ENCODE results near the gene SLC4A1. TPM values are rescaled to one million over a fixed set of nuclear protein-coding genes. Genes with fewer than 3 reads are reported as not detected.

Gene SLC4A1
- polyA plus RNA-seq, 4 donors = 7.6 to 60.4 (median 9.5) TPM

- no peak for DNase-seq (ENCODE audit: low read depth in 4 of 4, low spot score in 3 of 4)
Observed at GRCh38 chr17:44287651-44288050, 19.7 kb upstream of the SLC4A1 start.

DNA sequence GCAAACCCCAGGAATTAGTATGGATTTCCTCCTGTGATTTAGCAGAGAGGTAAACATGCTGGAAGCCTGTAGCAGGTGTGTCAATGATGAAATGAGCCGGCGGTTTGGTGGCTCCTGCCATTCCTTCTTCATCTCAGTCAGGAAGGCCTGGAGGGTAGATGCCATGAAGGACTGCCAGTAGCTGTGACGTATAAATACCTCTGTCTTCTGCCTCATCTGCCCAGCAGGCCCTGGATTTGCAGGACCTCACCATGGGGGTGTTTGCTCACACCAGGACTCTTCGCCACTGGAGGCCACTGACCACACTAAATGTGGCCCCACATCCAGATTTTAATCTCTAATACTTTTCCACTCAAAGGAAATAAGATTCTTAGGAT, 16.1 kb upstream of the SLC4A1 start:
- DNase-seq (ENCODE audit: low read depth in 4 of 4, low spot score in 3 of 4) = no peak

DNA sequence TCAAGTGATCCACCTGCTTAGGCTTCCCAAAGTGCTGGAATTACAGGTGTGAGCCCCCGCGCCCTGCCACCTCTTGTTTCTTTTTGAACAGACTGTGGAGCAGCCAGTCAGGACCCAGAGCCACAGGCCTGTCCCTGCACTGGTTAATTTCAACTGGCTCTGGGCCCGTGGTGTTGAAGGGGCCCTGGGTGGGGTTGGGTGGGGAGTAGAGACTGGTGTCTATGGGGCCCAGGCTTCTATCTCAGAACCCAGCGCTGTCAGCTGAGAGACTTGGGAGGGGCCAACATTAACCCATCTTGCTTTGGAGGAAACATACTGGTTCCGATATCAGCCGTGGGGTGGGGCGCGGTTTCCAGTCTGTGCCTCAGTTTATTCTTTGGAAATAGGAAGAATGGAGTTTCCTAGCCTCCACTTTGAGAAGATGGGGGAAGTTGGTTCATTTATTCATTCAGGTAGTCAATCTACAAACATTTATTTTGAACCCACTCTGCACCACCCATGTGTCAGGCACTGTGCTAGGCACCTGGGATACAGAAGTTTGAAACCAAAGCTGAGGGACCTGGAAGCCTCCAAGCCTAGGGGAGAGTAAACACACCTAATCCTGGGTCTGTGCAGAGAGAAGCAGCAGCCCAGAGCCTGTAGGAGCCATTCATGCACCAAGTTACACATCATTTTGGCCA, 15.5 kb upstream of the SLC4A1 start:
- no peak for DNase-seq (ENCODE audit: low read depth in 4 of 4, low spot score in 3 of 4)

DNA sequence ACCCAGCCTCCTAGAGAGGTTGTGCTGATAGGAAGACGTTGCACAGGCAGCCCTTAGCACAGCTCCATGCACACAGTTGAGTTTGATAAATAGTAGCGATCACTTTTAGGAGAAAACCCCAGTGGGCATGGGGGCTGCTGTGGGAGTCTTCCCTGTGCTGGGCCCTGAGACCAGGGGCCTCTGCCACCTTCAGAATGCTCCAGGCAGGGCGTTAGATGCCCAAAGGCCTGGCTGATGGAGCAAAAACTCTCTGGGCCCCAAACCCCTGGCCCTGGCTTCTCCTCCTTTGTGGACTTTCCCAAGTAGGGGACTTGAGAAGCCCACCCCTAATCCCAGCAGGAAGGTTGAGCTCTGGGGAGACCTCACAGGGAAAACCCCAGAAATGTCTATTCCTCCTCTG, 14.3 kb upstream of the SLC4A1 start:
- DNase-seq (ENCODE audit: low read depth in 4 of 4, low spot score in 3 of 4) = no peak

DNA sequence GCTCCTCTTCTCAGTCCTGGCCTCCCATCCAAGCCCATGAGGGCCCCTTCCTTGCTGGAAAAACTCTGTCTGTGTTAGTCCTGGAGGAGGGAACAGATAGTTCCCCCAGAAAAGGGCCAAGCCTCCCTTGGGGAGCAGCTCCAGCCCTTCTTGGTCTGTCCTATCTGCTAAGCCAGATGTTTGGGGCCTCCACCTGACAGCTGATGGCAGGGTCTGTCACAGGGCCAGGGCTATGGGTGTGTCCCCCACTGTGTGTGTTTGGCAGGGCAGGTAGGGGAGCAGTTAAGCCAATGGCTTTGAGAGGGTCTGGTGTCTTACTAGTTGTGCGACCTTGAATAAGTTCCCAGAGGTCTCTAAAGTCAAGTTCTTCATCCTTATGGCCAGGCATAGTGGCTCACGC, 13.6 kb upstream of the SLC4A1 start:
- no peak for DNase-seq (ENCODE audit: low read depth in 4 of 4, low spot score in 3 of 4)

GRCh38 chr17:44280392-44280937, 12.5 kb upstream of the SLC4A1 start:
- no peak for DNase-seq (ENCODE audit: low read depth in 4 of 4, low spot score in 3 of 4)

- peak in 3 of 4 donors; percentile 8 to 33 (median 24) for DNase-seq (ENCODE audit: low read depth in 4 of 4, low spot score in 3 of 4)
Observed at GRCh38 chr17:44279666-44280391, 11.9 kb upstream of the SLC4A1 start.

- no peak for DNase-seq (ENCODE audit: low read depth in 4 of 4, low spot score in 3 of 4)
Observed at GRCh38 chr17:44279346-44279665, 11.4 kb upstream of the SLC4A1 start.

- no peak for DNase-seq (ENCODE audit: low read depth in 4 of 4, low spot score in 3 of 4)
Observed at GRCh38 chr17:44277976-44278375, 10.0 kb upstream of the SLC4A1 start.

DNA sequence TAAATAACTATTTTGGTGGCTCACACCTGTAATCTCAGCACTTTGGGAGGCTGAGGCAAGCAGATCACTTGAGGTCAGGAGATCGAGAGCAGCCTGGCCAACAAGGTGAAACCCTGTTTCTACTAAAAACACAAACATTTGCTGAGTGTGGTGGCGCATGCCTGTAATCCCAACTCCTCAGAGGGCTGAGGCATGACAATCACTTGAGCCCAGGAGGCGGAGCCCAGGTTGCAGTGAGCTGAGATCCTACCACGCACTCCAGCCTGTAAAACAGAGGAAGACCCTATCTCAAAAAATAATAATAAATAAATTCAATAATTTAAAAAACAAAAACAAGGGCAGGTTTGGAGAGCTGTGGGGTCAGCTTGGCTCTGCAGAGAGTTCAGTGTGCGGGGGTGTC, 5.7 kb upstream of the SLC4A1 start:
- DNase-seq (ENCODE audit: low read depth in 4 of 4, low spot score in 3 of 4) = no peak

- DNase-seq (ENCODE audit: low read depth in 4 of 4, low spot score in 3 of 4) = no peak
Observed at GRCh38 chr17:44272954-44273353, 5.0 kb upstream of the SLC4A1 start.

- DNase-seq (ENCODE audit: low read depth in 4 of 4, low spot score in 3 of 4) = no peak
Observed at GRCh38 chr17:44272321-44272951, 4.5 kb upstream of the SLC4A1 start.

- no peak for DNase-seq (ENCODE audit: low read depth in 4 of 4, low spot score in 3 of 4)
Observed at GRCh38 chr17:44269535-44270240, 1.8 kb upstream of the SLC4A1 start.

DNA sequence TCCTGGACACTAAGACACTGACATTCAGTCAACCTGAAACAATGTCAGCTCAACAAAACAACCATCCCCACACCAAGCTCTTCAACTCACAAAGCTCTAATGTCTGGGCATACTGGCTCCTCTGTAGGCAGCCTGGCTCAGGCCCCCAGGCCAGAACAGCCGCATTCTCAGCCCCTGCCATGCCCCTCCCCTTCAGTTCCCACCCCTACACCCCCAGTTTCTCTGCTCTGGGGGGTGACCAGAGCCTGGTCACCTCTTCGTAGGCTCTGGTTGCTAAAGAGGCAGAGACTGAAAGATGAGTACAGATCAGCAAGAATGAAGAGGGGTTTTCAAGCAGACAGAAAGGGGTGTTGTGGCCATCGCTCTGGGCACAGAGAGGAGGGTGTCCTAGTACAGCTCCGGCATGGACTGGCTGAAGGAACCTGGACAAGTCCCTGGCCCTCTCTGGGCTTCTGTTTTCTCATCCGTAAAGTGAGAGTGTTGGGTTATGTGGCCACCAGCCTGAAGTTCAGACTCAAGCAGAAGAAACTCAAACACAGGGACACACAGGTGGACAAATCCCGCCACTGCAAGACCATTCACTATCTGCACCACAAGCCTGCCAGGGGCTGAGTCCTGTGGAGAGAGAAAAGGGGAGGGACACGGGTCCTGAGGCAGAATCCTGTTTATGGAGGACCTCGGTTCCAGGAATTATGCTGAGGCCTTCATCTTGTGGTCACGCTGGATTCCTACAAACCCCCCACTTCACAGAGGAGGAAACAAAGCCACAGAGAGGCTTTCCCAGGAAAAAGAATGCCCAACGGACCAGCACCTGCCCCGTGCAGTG, 987 bp upstream of the SLC4A1 start:
- no peak for DNase-seq (ENCODE audit: low read depth in 4 of 4, low spot score in 3 of 4)

GRCh38 chr17:44267165-44267455, 825 bp downstream of the SLC4A1 start:
- no peak for DNase-seq (ENCODE audit: low read depth in 4 of 4, low spot score in 3 of 4)

DNA sequence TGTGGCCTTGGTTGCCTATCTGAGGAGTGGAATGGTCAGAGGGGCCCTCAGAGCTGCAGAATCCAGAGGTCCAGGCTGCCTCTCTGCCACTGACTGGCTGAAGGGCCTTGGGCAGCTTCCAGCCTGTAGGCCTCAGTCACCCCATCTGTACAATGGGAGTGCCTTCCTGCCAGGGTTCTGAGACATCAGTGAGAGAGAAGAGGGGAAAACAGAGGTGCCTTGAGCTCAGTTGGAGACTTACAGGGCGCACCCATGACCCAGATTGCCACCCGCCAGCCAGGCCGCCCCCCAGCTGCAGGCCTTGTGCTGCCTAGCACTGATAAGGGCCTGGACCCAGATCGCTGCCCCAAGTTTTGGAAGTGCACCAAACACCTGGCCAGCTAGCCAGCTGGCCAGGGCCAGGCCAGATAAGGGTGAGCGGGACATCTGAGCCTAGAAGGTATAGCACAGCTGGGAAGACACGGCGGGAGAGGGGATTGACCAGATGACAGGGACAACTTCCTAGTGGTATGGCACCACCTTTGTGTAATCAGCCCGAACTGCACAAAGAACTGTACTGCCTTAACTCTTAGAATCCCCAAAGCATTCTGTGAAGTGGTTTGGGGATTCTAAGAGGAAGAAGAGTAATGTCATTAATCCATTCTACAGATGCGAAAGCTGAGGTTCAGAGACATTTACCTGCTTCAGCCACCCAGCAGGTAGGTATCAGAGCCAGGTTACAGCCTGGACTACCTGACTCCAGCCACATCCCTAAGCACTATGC, 1.4 kb downstream of the SLC4A1 start:
- no peak for DNase-seq (ENCODE audit: low read depth in 4 of 4, low spot score in 3 of 4)

GRCh38 chr17:44263345-44263902, 4.5 kb downstream of the SLC4A1 start:
- no peak for DNase-seq (ENCODE audit: low read depth in 4 of 4, low spot score in 3 of 4)

DNA sequence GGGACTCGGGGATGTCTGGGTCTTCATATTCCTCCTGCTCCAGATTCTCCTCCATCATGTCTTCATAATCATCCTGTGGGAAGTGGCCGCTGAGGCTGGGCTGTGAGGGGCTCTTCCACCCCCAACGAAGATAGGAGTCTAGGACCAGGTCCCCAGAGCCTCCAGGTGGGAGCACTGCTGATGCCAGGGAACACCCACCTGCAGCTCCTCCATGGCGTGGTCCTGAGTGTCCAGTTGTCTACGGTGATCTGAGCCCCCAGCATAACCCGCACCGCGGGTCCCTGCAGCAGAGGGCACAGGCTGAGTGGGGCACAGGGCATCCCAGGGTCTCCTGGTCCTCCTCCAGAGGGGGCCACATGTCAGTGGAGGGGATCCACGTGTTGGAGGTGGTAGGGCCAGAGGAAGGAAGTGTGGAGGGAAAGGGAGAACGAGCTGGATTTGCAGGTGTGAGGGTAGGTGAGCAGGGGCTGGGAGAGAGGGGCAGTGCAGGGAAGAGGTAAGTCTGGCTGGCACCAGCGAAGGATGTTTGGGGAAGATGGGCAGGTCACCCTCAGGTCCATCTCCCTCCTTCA, 5.2 kb downstream of the SLC4A1 start:
- no peak for DNase-seq (ENCODE audit: low read depth in 4 of 4, low spot score in 3 of 4)

GRCh38 chr17:44260296-44260695, 7.6 kb downstream of the SLC4A1 start:
- DNase-seq (ENCODE audit: low read depth in 4 of 4, low spot score in 3 of 4) = no peak

Measured in left renal pelvis (tissue), 4 donors.